Measurements from ENCODE around the gene ABHD1. TPM values are rescaled to one million over a fixed set of nuclear protein-coding genes. Genes with fewer than 3 reads are reported as not detected.

Gene ABHD1
- total RNA-seq, 2 experiments from 2014 or later, result 0.34 to 0.40 TPM

DNA sequence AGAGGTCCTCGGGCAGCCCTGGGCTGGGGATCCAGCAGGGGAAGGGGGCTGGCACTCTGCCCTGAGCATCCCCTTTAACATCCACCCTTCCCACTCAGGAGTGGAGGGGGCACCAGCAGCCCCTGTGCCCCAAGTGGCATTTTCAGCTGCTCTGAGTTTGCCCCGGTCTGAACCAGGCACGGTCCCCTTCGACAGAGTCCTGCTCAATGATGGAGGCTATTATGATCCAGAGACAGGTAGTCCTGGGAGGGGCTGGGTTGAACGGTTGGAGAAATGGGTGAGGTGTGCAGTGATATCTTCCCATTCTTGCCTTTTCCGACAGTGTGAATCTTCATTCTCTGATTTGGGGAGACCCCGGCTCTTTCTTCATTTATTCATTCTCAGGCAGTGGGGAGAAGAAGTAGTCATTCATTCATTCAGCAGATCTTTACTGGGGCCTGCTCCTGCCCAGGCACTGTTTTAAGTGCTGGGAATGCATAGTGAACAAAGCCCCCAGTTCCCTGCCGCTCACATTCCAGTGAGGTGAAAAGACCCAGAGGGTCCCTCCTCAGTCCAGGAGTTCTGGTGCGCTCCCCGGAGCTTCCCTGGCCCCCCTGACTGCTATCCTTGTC lies 38.4 kb upstream of the ABHD1 start:
- POLR2A ChIA-PET, result interaction anchor here (0.6 to 1.9 kb wide), 3 partner anchors 14 to 179 kb away, joined by 3 to 4 read pairs (median 3); partner anchors contain the start of gene OST4
- CTCF ChIA-PET, result interaction anchor here (1.0 to 3.2 kb wide), 5 partner anchors 11 to 194 kb away, joined by 3 to 11 read pairs (median 4); no protein-coding TSS in a partner anchor

GRCh38 chr2:27085673-27086089 lies 37.9 kb upstream of the ABHD1 start:
- CTCF ChIA-PET, result interaction anchor here (1.0 to 3.2 kb wide), 5 partner anchors 12 to 194 kb away, joined by 3 to 11 read pairs (median 4); no protein-coding TSS in a partner anchor
- POLR2A ChIA-PET, result interaction anchor here (0.6 to 1.9 kb wide), 4 partner anchors 14 to 178 kb away, joined by 3 to 4 read pairs (median 3); partner anchors contain the start of gene OST4

DNA sequence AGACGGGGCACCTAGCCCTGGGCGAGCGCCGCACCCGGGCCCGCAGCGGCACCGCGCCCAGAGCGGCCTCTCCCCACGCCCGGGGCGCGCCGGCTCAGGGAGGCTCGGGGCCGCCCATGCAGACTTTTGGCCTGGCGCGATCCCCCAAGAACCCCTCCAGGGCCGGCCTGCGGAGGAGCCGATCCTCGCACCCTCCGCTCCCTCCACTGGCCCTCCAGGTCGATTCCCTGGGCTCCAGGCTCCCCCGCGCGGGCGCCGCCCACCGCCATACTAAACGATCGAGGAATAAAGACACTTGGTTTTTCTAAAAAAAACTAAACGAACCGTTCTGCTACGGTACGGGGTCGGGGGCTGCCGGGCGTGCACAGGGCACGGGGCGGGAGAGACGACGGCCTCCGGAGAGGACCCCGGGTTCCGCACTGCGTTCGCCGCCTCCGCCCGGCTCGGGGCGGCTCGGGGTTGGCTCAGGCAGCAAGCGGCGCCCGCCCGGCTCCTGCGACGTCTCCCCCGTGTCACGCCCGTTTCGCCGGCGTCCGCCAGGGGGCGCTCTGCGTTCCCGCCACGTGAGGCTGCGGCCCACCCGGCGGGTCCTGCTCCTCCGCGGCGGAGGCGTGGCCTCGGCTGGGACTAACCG lies 37.4 kb upstream of the ABHD1 start:
- ChIA-PET POLR2A (interaction anchor here (0.6 to 1.9 kb wide), 4 partner anchors 10 to 36 kb away, joined by 3 to 4 read pairs (median 3); partner anchors contain the start of gene OST4), CTCF (interaction anchor here (0.9 to 3.2 kb wide), 6 partner anchors 12 to 124 kb away, joined by 3 to 11 read pairs (median 4); partner anchors contain the start of gene AGBL5)

DNA sequence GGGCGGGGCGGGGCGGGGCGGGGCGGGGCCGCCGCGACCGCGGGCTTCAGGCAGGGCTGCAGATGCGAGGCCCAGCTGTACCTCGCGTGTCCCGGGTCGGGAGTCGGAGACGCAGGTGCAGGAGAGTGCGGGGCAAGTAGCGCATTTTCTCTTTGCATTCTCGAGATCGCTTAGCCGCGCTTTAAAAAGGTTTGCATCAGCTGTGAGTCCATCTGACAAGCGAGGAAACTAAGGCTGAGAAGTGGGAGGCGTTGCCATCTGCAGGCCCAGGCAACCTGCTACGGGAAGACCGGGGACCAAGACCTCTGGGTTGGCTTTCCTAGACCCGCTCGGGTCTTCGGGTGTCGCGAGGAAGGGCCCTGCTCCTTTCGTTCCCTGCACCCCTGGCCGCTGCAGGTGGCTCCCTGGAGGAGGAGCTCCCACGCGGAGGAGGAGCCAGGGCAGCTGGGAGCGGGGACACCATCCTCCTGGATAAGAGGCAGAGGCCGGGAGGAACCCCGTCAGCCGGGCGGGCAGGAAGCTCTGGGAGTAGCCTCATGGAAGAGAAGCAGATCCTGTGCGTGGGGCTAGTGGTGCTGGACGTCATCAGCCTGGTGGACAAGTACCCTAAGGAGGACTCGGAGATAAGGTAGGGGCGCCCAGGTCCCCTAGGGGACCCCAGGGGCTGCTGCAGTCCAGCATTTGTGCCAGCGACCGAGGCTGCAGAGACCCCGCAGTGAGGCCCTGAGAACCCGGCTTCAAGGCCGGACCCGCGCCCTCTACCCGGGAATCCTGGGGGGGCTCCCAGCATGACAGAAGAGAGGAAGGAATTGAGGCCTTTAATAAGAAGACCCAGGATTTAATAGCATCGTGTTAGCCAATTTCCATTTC lies 36.7 kb upstream of the ABHD1 start, which contains the start of gene KHK:
TSS of gene KHK (plus strand) at position 49 of the 870 bp plus-strand sequence. CDS start at position 537, 488 bp downstream.
- POLR2A ChIA-PET, result interaction anchor here (1.0 to 1.9 kb wide), 4 partner anchors 9 to 26 kb away, joined by 3 to 6 read pairs (median 4); partner anchors contain the start of gene OST4
- CTCF ChIA-PET, result interaction anchor here (0.6 to 2.3 kb wide), 7 partner anchors 13 to 253 kb away, joined by 3 to 8 read pairs (median 3); partner anchors contain the start of genes AGBL5 and PREB

DNA sequence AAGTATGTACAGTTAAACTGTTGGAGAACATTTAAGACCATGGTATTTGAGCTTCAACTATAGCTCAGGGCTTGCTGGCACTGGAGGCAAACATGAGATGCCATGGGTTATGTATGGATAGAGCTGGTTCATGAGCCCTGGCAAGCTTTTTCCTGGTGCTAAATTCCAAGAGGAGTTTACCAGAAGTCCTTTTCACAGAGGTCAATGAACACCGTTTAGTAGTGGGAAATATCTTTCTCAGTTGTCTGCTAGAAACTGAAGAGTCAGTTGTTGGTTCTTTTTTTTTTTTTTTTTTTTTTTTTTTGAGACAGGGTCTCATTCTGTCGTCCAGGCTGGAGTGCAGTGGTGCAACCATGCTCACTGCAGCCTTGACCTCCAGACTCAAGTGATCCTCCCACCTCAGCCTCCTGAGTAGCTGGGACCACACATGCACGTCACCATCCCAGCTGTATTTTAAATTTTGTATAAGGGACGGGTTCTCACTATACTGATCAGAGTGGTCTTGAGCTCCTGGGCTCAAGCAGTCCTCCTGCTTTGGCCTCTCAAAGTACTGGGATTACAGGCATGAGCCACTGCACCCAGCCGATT lies 35.7 kb upstream of the ABHD1 start:
- ChIA-PET CTCF (interaction anchor here (0.7 to 2.3 kb wide), 6 partner anchors 10 to 252 kb away, joined by 3 to 8 read pairs (median 4); partner anchors contain the start of gene AGBL5), POLR2A (interaction anchor here (1.0 to 1.4 kb wide), 2 partner anchors 17 to 25 kb away, joined by 5 to 6 read pairs; partner anchors contain the start of gene OST4)

GRCh38 chr2:27088634-27089033 lies 35.0 kb upstream of the ABHD1 start:
- CTCF ChIA-PET, result interaction anchor here (0.8 to 2.3 kb wide), 4 partner anchors 9 to 191 kb away, joined by 3 to 5 read pairs (median 4); partner anchors contain the start of gene AGBL5
- POLR2A ChIA-PET, result no interaction called here

- POLR2A ChIA-PET, result no interaction called here
- CTCF ChIA-PET, result interaction anchor here (0.8 to 2.3 kb wide), 4 partner anchors 9 to 190 kb away, joined by 3 to 5 read pairs (median 4); partner anchors contain the start of gene AGBL5
These were observed 34.3 kb upstream of the ABHD1 start for GRCh38 chr2:27089111-27089954.

- ChIA-PET POLR2A (no interaction called here), CTCF (interaction anchor here (0.5 kb wide), 1 partner anchor 78 kb away, joined by 3 read pairs; no protein-coding TSS in a partner anchor)
These were observed 31.6 kb upstream of the ABHD1 start for GRCh38 chr2:27091746-27092695.

GRCh38 chr2:27092696-27093429 lies 30.8 kb upstream of the ABHD1 start:
- CTCF ChIA-PET, result interaction anchor here (1.7 kb wide), 1 partner anchor 131 kb away, joined by 5 read pairs; no protein-coding TSS in a partner anchor
- POLR2A ChIA-PET, result no interaction called here

DNA sequence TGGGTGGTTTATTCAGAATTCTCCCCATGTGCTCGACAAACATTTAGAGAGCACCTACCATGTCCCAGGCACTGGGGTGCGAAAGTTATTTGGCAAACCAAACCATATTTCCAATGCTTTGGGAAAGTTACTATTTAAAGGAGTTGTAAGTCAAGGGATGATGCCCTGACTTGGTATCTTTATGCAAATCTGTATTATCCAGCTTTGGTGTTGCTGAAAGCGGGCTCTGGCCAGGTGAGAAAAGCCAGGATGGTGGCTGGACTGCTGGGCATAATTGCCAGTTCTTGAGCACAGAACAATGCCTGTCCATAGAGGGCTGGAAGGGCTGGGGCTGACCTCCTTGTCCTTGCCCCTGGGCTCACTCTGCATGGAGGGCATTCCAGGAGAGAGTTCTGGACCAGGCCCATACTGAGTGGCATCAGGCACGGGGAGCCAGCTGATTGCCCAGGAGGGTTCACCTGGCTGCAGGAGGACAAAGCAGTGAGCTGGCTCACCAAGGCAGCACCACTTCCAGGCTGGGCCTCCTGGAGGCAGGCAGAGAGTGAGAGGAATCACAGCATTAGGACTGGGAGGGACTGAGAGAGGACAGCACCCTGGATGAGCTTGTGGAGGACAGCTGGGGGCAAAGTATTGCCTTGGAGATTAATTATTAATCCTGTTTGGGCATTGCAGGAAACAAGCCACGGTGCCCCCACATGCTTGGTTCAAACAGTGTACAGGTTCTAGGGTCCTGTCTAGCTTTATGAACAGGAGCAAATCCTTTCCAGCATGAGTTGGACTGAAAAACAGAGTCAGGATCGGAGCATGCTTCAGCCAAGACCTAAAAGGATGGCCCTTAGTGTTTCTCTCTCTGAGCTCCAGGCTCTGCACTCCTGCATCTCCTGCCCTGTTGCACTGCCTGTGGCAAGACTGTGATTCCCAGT lies 29.9 kb upstream of the ABHD1 start:
- POLR2A ChIA-PET, result no interaction called here

DNA sequence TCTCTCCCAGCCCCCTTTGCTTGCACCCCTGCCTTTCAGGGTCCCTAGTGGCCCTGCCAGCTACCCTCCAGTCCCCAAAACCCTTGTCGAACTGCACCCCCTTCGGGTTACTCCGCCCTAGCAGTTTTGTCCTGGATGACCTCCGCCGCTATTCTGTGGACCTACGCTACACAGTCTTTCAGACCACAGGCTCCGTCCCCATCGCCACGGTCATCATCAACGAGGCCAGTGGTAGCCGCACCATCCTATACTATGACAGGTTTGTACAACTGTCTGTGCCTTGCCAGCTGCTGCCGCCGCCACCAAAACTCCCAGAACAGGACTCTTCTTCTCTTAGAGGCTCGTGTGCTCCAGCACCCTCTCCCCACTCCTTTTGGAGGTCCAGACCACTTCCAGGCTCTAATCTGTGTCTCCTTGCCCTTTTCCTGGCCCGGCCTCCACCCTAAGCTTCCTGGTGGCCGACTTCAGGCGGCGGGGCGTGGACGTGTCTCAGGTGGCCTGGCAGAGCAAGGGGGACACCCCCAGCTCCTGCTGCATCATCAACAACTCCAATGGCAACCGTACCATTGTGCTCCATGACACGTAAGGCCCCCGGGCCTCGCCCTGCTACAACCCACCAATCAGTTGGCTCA lies 29.1 kb upstream of the ABHD1 start:
- ChIA-PET CTCF (interaction anchor here (0.7 to 1.7 kb wide), 2 partner anchors 133 to 135 kb away, joined by 3 to 5 read pairs; no protein-coding TSS in a partner anchor), POLR2A (interaction anchor here (0.5 kb wide), 1 partner anchor 1037 kb away, joined by 3 read pairs; no protein-coding TSS in a partner anchor)

More for the DNA sequence above, 29.9 kb upstream of the ABHD1 start:
- CTCF ChIA-PET, result interaction anchor here (0.7 to 1.7 kb wide), 2 partner anchors 132 to 134 kb away, joined by 3 to 5 read pairs; no protein-coding TSS in a partner anchor

- CTCF ChIA-PET, result interaction anchor here (1.5 kb wide), 1 partner anchor 11 kb away, joined by 4 read pairs; no protein-coding TSS in a partner anchor
- POLR2A ChIA-PET, result interaction anchor here (1.1 kb wide), 1 partner anchor 9 kb away, joined by 3 read pairs; the partner anchor contains the start of gene KHK
These were observed 28.2 kb upstream of the ABHD1 start for GRCh38 chr2:27095427-27095744.

- ChIA-PET POLR2A (interaction anchor here (1.1 kb wide), 1 partner anchor 9 kb away, joined by 3 read pairs; the partner anchor contains the start of gene KHK), CTCF (interaction anchor here (0.7 to 1.5 kb wide), 4 partner anchors 10 to 184 kb away, joined by 3 to 4 read pairs (median 3); no protein-coding TSS in a partner anchor)
These were observed 27.6 kb upstream of the ABHD1 start for GRCh38 chr2:27095745-27096651.

Measured in activated CD8-positive, alpha-beta memory T cell treated with anti-CD3 and anti-CD28 coated beads for 36 hours (primary cell).